Thymus (tissue), 11 donors: ENCODE measurements around the gene G6PC1. TPM values are rescaled to one million over a fixed set of nuclear protein-coding genes. Genes with fewer than 3 reads are reported as not detected.
"Not testable (repeated sequence)": the region's sequence is repeated elsewhere in the genome, so short reads cannot be mapped to it uniquely, and the experiment has no call there.

Experiments used
- DNase-seq, 9 donors: peaks; one replicate each; pipeline ENCODE4 v3.0.0-alpha.2; 2013; ENCODE audit warnings: low spot score in 9 of 9, low read depth in 6 of 9, missing footprints in 1 of 9
- H3K27ac ChIP-seq, 2 donors: one replicate each; pipeline ENCODE4 v1.5.1; 2013; ENCODE audit warnings: control low read depth in 1 of 2, low read depth in 1 of 2, low read length in 1 of 2, mild to moderate bottlenecking in 1 of 2, moderate library complexity in 1 of 2
- H3K27me3 ChIP-seq, 2 donors: one replicate each; pipeline ENCODE4 v1.5.1; 2013; ENCODE audit warnings: low read length in 1 of 2; ENCODE audit not compliant: control insufficient read depth in 2 of 2, insufficient read depth in 1 of 2
- H3K36me3 ChIP-seq, 2 donors: one replicate each; pipeline ENCODE4 v1.5.1; 2013; ENCODE audit warnings: low read length in 1 of 2, mild to moderate bottlenecking in 1 of 2, moderate library complexity in 1 of 2; ENCODE audit not compliant: control insufficient read depth in 2 of 2, insufficient read depth in 2 of 2
- H3K4me1 ChIP-seq, 2 donors: one replicate each; pipeline ENCODE4 v1.5.1; 2013; ENCODE audit warnings: low read length in 2 of 2; ENCODE audit not compliant: control insufficient read depth in 2 of 2, insufficient read depth in 2 of 2
- H3K4me3 ChIP-seq, 2 donors: one replicate each; pipeline ENCODE4 v1.5.1; 2013; ENCODE audit warnings: low read length in 2 of 2, control low read depth in 1 of 2, mild to moderate bottlenecking in 1 of 2
- H3K9me3 ChIP-seq, 2 donors: one replicate each; pipeline ENCODE4 v1.5.1; 2013; ENCODE audit warnings: low read length in 1 of 2, mild to moderate bottlenecking in 1 of 2; ENCODE audit not compliant: control insufficient read depth in 2 of 2, insufficient read depth in 1 of 2
- WGBS: extraction: QIAGEN DNeasy Blood & Tissue Kit; methylation state at CpG from one replicate; pipeline ENCODE4 v1.1.7; 2013; 5-methylcytosine and 5-hydroxymethylcytosine counted together
- polyA plus RNA-seq: library from polyadenylated mRNA; stranded (reverse); fragments of 200-250 nt; gene quantifications from one replicate; pipeline ENCODE4 v1.2.3, GENCODE V29; 2013
- total RNA-seq: library from RNA; stranded (reverse); fragments of 120-200 nt; gene quantifications from one replicate; pipeline ENCODE4 v1.2.4, GENCODE V29; 2013
- donor health status: healthy.

G6PC1 gene
- total and polyA plus RNA-seq, 2 donors, result 0.05 to 0.07 TPM

DNA sequence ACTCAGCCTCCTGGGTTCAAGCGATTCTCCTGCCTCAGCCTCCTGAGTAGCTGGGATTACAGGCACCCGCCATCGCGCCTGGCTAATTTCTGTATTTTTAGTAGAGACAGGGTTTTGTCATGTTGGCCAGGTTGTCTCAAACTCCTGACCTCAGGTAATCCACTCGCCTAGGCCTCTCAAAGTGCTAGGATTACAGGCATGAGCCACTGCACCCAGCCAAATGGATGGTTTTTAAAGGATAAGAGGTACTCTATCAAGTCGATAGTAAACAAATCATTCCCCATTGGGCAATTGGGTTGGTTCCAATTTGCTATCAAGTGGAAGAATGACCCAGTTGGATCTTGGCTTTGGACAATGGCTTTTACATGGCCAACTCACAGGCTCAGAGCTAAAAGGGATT lies 18.9 kb upstream of the G6PC1 start:
- H3K4me3 ChIP-seq, H3K9me3 ChIP-seq, H3K36me3 ChIP-seq, DNase-seq, H3K27me3 ChIP-seq, H3K27ac ChIP-seq, H3K4me1 ChIP-seq: not testable (repeated sequence)
- whole genome bisulfite sequencing, result 96% methylated on average over 6 of the region's 6 CpGs

DNA sequence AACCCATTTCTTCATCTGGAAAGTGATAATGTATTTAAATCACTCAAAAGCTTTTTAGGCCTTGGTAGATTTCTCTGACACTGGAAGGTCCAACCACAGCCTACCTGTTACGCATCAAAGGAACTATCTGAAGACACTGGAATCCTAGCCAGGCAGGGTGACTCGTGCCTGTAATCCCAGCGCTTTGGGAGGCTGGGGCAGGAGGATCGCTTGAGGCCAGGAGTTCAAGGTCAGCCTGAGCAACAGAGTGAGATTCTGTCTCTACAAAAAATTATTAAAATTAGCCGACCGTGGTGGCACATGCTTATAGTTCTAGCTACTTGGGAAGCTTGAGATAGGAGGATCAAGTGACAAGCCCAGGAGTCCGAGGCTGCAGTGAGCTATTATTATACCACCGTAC lies 18.4 kb upstream of the G6PC1 start:
- peaks cover 0 to 4% of the 10 kb centered on the region in 2 donors for H3K27me3 ChIP-seq
- no peaks in the 10 kb centered on the region for H3K9me3 ChIP-seq
- no peak for DNase-seq
- no peaks in the 10 kb centered on the region for H3K36me3 ChIP-seq
- H3K4me1 ChIP-seq, result no peaks in the 10 kb centered on the region
- 97% methylated on average over 8 of the region's 8 CpGs for whole genome bisulfite sequencing
- H3K4me3 ChIP-seq, result no peak overlapping the region
- H3K27ac ChIP-seq, result no peak overlapping the region

DNA sequence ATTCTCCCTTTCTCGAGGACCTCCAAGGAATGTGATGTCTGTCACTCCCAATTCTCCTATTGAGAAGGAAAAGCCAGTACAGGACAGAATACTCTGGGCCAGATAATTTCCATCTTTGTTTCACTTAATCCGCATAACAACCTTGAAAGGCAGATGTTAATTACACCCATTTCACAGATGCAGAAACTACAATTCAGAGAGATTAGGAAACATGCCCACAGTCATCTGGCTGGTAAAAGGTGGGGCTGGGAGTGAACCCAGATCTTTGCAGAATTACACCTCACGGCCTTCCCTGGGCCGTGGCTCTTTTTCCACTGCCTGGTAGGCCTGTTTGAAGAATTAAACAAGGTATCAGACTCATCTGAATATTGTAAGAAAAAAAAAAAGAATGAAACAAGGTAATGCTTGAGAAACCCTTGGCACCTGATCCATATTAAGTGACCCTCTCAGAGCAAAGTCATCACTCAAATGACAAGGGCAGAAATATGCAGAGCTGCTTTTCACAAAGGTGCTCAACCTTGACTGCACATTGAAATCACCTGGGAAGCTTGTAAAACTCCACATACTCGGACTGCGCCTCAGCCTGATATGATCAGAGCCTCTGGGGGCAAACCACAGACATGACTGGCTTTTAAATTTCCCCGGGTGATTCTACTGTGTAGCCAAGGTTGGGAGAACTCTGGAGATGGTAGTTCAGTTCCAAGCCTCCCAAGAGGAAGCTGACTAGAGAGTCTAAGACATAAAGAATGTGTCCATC lies 16.6 kb upstream of the G6PC1 start:
- Histone ChIP-seq H3K27ac (no peak overlapping the region), H3K4me3 (no peak overlapping the region), H3K36me3 (no peaks in the 10 kb centered on the region), H3K9me3 (no peaks in the 10 kb centered on the region), H3K27me3 (no peaks in the 10 kb centered on the region), H3K4me1 (no peaks in the 10 kb centered on the region)
- 93% methylated on average over 7 of the region's 7 CpGs for WGBS
- DNase-seq, result no peak

DNA sequence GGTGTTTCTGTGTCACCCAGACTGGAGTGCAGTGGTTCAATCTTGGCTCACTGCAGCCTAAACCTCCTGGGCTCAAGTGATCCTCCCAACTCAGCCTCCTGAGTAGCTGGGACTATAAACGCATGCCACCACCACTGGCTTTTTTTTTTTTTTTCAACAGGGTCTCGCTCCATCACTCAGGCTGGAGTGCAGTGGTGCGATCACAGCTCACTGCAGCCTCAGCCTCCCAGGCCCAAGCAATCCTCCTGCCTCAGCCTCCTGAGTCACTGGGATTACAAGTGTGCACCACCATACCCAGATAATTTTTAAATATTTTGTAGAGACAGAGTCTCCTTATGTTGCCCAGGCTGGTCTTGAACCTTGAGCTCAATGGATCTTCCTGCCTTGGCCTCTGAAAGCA lies 14.8 kb upstream of the G6PC1 start:
- H3K36me3 ChIP-seq, H3K9me3 ChIP-seq, DNase-seq, H3K27me3 ChIP-seq, H3K4me1 ChIP-seq, H3K27ac ChIP-seq, H3K4me3 ChIP-seq: not testable (repeated sequence)
- WGBS, result 100% methylated on average over 3 of the region's 3 CpGs

DNA sequence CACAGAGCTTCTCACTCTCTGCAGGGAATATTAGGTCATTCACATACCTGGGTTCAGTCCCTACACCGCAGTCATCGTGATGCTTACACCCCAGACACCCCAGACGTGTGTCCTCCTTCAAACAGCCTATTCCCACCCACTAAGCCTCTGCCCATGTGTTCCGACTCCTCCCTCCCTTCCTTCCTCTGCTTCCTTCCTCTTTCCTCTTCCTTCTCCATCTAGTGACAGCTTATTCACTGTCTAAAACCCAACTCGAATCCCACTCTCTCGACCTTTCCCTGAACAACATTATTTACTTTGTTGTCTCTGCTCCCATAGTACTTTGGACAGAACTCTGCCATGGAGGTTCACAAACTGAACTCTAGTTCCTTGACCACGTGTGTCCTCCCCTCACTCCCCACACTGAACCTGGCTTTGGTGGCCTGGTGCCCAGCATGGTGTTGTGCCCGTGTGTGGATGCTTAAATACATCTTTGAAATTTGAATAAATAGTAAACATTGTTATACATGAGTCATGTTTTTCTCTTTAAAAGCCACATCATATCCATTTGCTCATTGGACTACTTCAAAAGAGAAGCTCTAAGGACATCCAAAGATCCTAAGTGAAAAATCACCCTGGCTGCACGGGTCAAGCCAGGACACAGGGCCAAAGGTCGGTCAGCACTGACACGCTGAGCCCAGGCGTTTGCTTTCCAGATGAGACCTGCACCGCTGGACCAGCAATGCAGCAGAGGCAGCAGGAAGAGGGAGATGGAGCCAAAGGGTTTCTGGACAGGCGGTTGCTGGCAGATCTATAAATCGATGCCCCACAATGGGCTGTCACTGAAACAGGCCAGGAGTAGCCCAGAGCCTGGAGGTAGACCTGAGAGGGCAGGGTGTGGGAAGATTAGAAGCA lies 14.1 kb upstream of the G6PC1 start:
- Histone ChIP-seq H3K27ac (no peak overlapping the region), H3K4me1 (no peaks in the 10 kb centered on the region), H3K27me3 (no peaks in the 10 kb centered on the region), H3K4me3 (no peak overlapping the region), H3K9me3 (no peaks in the 10 kb centered on the region), H3K36me3 (no peaks in the 10 kb centered on the region)
- WGBS, result 67% methylated on average over 15 of the region's 15 CpGs
- no peak for DNase-seq

DNA sequence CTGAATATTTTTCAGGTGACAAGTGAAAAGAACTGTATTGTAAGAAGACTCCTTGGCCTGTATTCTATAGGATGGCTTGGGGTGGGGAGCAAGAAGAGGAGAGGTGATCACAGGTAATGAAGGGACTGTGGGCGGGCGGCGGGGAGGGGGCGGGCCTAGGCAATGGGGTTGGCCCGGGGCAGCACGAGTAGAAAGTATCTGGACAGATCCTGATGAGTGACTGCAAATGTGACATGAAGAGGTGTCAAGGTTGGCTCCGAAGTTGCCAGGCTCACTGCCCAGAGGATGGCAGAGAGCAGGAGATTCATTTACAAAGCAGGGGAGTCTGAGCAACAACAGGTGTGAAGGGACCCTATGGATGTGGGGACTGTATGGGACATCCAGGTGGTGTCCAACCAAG lies 10.8 kb upstream of the G6PC1 start:
- peaks cover 0 to 2% of the 10 kb centered on the region in 2 donors for H3K4me1 ChIP-seq
- no peaks in the 10 kb centered on the region for H3K36me3 ChIP-seq
- whole genome bisulfite sequencing, result 95% methylated on average over 7 of the region's 7 CpGs
- no peaks in the 10 kb centered on the region for H3K27me3 ChIP-seq
- DNase-seq, result no peak
- no peak overlapping the region for H3K4me3 ChIP-seq
- no peak overlapping the region for H3K27ac ChIP-seq
- no peaks in the 10 kb centered on the region for H3K9me3 ChIP-seq

DNA sequence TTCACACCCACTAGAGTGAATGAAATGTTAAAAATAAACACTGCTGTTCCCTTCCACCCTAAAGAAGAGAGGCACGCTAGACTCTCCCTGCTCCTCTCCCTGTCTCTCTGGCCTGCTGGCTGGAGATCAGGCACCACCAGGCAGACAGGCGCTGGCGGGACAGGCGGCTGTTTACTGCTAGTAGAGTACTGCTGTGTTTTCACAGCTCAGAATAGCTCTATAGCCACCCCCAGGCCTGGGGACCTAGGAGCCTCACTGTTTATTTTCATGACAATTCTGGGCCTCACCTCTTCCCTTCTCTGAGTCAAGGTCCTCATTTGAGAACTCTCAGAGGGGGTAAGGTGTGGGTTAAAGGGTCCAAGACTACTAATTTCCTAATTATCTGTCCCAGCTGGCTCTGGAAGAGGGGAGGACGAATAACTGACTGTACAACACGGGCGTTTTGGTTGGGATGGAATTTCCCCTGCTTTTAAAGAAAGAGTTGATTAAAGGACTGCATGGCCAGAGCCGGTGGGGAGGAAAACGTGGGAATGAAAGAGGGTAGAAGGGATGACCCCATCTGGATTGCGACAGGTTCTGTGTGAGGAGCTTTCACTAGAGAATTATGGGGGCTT lies 9.0 kb upstream of the G6PC1 start:
- Histone ChIP-seq H3K36me3 (no peaks in the 10 kb centered on the region), H3K9me3 (no peaks in the 10 kb centered on the region), H3K4me1 (peaks cover 0 to 2% of the 10 kb centered on the region in 2 donors), H3K27ac (no peak overlapping the region), H3K4me3 (no peak overlapping the region), H3K27me3 (no peaks in the 10 kb centered on the region)
- WGBS, result 94% methylated on average over 10 of the region's 10 CpGs
- DNase-seq, result no peak

DNA sequence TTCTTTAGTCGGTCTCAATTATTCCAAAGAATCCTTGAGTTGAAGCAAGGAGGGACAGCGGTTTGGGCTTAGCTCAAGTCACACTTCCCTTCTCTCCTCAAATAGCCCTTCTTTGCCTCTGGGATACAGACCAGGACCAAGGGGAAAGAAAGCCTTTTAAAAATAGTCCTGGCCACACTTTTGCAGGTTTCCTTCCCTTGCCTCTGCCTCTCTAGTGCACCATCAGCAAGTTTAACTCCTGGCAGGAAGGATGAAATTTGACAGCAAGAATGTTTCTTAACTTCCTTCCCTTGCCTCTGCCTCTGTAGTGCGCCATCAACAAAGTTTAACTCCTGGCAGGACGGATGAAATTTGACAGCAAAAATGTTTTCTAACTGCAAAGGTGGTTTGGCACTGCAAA lies 7.2 kb upstream of the G6PC1 start:
- WGBS, result 16% methylated on average over 4 of the region's 4 CpGs
- no peak overlapping the region for H3K4me3 ChIP-seq
- H3K27ac ChIP-seq, result no peak overlapping the region
- DNase-seq, result no peak
- peaks cover 0 to 2% of the 10 kb centered on the region in 2 donors for H3K4me1 ChIP-seq
- H3K27me3 ChIP-seq, result no peaks in the 10 kb centered on the region
- no peaks in the 10 kb centered on the region for H3K9me3 ChIP-seq
- H3K36me3 ChIP-seq, result no peaks in the 10 kb centered on the region
